NT2/D1 (cell line): ENCODE results near the gene UBE2J2.

Source experiments
- DNase-seq: peaks from one replicate; pipeline ENCODE4 v3.0.0-alpha.2; 2011; ENCODE audit warnings: low read depth, low spot score
- H3K27me3 ChIP-seq: 2 replicates; pipeline ENCODE4 v1.6.0; 2011; ENCODE audit warnings: mild to moderate bottlenecking; ENCODE audit not compliant: insufficient read length, insufficient read depth
- H3K36me3 ChIP-seq: 2 replicates; pipeline ENCODE4 v1.6.1; 2011; ENCODE audit warnings: mild to moderate bottlenecking, low read length, mixed read lengths; ENCODE audit not compliant: insufficient read depth, insufficient read length
- H3K4me1 ChIP-seq: 2 replicates; pipeline ENCODE4 v1.5.1; 2011; ENCODE audit not compliant: insufficient read depth, insufficient read length
- H3K4me3 ChIP-seq: 2 replicates; pipeline ENCODE4 v1.5.1; 2011; ENCODE audit warnings: low read depth; ENCODE audit not compliant: insufficient read length
- H3K9ac ChIP-seq: 2 replicates; pipeline ENCODE4 v1.6.0; 2011; ENCODE audit warnings: low read depth; ENCODE audit not compliant: insufficient read length
- H3K9me3 ChIP-seq: 2 replicates; pipeline ENCODE4 v1.5.1; 2011; ENCODE audit warnings: mild to moderate bottlenecking, low read length; ENCODE audit not compliant: insufficient read depth
- SUZ12 ChIP-seq: IDR thresholded peaks from 2 replicates; pipeline ENCODE4 v1.6.1; 2011; ENCODE audit not compliant: insufficient read length, insufficient read depth; ENCODE audit errors: extremely low read depth
- YY1 ChIP-seq: IDR thresholded peaks from 2 replicates; pipeline ENCODE4 v1.6.1; 2011; ENCODE audit not compliant: insufficient read length, insufficient read depth
- ZNF274 ChIP-seq: IDR thresholded peaks from 2 replicates; pipeline ENCODE4 v1.6.1; 2011; ENCODE audit warnings: mild to moderate bottlenecking, low read depth, low read length

UBE2J2 gene

GRCh38 chr1:1273209-1273511 lies 494 bp downstream of the UBE2J2 start:
- H3K36me3 ChIP-seq, result peaks cover 42% of the 10 kb centered on the region
- TF ChIP-seq ZNF274 (no peak), SUZ12 (no peak), YY1 (no peak)
- DNase-seq, result no peak
- H3K4me1 ChIP-seq, result peaks cover 7% of the 10 kb centered on the region
- peak overlapping the region; percentile 84 for H3K4me3 ChIP-seq
- peak overlapping the region; percentile 95 for H3K9ac ChIP-seq
- H3K9me3 ChIP-seq, result no peaks in the 10 kb centered on the region; the same call in 1 of the 2 replicates
- no peaks in the 10 kb centered on the region for H3K27me3 ChIP-seq

DNA sequence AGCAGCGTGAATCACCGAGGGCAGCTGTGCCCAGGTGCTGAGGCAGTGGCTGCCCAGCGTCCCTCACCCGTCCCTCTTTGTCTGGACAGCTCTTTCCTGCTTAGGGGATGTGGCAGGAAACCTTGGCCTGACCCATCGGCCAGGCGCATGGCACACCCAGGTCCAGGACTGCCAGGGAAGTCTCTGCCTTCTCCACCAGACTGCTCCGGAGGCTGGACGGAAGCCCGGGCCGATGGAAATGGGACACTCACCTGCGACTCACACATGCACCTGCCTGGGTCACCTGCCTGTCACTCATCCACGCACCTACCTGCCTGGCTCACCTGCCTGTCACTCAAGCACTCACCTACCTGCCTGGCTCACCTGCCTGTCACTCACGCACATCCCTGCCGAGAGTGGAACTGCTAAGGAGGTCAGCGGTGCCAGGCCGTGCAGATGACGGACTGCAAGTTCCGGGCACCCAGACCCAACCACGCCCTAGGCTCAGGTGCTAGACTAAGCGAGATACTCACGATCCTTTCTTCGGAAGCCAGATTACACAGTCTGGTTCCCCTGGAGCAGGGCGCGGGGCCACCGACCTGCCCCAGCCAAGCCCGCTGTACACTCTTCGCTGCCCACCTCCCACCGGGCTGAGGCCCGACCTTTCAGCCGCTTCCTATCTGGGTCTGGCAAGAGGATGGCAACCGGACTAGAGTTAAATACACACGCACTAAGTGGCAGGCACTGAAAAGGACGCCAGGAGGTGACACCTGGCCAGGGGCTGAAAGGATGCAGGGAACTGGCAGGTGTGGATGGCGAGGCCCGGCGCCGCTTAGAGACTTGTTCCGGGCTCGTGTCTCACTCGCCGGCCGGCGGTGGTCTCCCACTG lies 1.1 kb downstream of the UBE2J2 start:
- no peak for DNase-seq
- peaks cover 7% of the 10 kb centered on the region for H3K4me1 ChIP-seq
- no peak for TF ChIP-seq ZNF274
- TF ChIP-seq SUZ12, result no peak
- no peak for TF ChIP-seq YY1
- peak overlapping the region; percentile 84 for H3K4me3 ChIP-seq
- no peaks in the 10 kb centered on the region; the same call in 1 of the 2 replicates for H3K9me3 ChIP-seq
- no peaks in the 10 kb centered on the region for H3K27me3 ChIP-seq
- peak overlapping the region; percentile 95 for H3K9ac ChIP-seq
- H3K36me3 ChIP-seq, result peaks cover 48% of the 10 kb centered on the region

DNA sequence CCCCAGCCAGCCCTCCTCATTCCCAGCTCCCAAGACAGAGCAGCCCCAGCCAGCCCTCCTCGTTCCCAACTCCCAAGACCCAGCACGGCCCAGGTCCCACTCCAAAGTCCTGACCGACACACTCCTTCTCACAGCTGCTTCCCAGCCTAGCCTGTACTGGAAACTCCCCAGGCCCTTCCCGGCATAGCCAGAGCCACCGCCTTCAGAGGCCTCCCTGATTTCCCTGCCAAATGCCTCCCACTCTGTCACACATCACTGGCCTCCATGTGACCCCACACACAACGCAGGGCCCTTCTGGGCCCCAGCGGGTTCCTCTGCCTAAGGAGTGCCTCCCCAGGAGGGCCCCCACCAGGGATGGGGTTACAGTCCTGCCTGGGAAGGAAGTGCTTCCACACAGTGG lies 2.8 kb downstream of the UBE2J2 start:
- no peak overlapping the region for H3K9ac ChIP-seq
- H3K9me3 ChIP-seq, result no peaks in the 10 kb centered on the region
- H3K27me3 ChIP-seq, result no peaks in the 10 kb centered on the region
- no peak overlapping the region for H3K4me3 ChIP-seq
- peaks cover 58% of the 10 kb centered on the region for H3K36me3 ChIP-seq
- DNase-seq, result no peak
- TF ChIP-seq SUZ12 (no peak), ZNF274 (no peak), YY1 (no peak)
- H3K4me1 ChIP-seq, result peaks cover 7% of the 10 kb centered on the region

DNA sequence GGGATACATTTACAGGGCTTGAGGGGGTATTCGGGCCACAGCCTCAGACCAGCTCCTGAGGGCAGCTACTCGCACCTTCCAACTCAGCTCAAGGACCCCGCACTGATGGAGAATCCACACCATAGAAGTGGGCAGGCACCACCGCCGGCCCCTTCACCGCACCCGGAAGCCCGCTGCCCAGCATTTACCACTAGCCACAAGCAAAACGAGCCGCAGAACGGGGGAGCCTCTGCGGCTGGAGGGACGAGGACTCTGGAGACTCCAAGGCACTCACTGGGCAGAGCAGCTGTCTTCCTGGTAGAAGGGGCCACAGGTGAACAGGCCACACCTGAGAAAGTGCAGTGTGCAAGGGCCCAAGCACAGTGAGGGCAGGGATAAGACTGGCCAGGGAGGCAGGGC lies 5.4 kb downstream of the UBE2J2 start:
- H3K36me3 ChIP-seq, result peaks cover 83% of the 10 kb centered on the region
- H3K9me3 ChIP-seq, result no peaks in the 10 kb centered on the region

GRCh38 chr1:1267488-1268283 lies 6.0 kb downstream of the UBE2J2 start:
- no peak overlapping the region for H3K9ac ChIP-seq
- H3K9me3 ChIP-seq, result no peaks in the 10 kb centered on the region
- no peak for DNase-seq
- H3K4me1 ChIP-seq, result peaks cover 5% of the 10 kb centered on the region
- H3K36me3 ChIP-seq, result peaks cover 86% of the 10 kb centered on the region
- H3K27me3 ChIP-seq, result no peaks in the 10 kb centered on the region
- H3K4me3 ChIP-seq, result no peak overlapping the region
- no peak for TF ChIP-seq ZNF274
- no peak for TF ChIP-seq SUZ12
- no peak for TF ChIP-seq YY1

More for the DNA sequence above, 5.4 kb downstream of the UBE2J2 start:
- TF ChIP-seq YY1 (no peak), SUZ12 (no peak), ZNF274 (no peak)
- no peak for DNase-seq
- Histone ChIP-seq H3K9ac (no peak overlapping the region), H3K4me1 (peaks cover 7% of the 10 kb centered on the region), H3K27me3 (no peaks in the 10 kb centered on the region), H3K4me3 (no peak overlapping the region)

DNA sequence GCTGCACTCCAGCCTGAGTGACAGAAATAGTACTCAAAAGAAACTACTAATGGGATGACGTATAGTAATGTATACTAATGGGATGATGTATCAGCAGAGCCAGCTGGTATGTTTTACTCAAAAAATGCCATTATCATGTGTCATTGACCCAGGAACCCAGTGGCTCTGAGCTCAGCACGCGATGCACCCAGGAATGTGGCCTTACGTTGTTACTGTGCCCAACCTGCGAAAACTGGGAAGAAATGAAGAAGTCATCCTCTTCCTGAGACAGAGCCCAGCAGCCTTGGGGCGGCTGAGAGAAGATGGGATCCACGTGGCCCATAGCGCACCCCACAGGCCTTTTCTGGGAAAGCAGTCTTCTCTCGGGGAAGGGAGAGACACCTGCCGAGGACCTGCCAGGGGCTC lies 8.8 kb downstream of the UBE2J2 start:
- Histone ChIP-seq H3K9me3 (no peaks in the 10 kb centered on the region), H3K27me3 (no peaks in the 10 kb centered on the region), H3K9ac (no peak overlapping the region), H3K36me3 (peaks cover 89% of the 10 kb centered on the region), H3K4me1 (no peaks in the 10 kb centered on the region), H3K4me3 (no peak overlapping the region)
- TF ChIP-seq SUZ12 (no peak), YY1 (no peak), ZNF274 (no peak)
- no peak for DNase-seq

DNA sequence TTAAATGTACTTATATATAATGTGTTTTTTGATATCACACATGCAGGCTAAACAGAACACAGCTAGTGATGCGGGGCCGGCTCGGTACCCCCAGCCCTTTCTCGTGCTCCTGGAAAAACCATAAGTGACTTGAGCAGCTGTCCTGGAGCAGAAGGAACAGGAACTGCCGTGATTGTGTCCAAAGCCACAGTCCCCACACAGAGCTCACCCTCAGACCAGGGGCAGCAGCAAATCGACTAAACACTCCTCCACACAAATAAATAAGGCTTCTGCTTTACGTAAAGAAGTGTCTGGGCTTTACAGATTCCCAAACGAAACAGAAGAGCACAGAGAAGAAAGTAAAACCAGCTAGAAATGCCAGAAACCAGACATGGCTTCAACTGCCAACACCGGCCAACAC lies 9.6 kb downstream of the UBE2J2 start:
- no peaks in the 10 kb centered on the region for H3K27me3 ChIP-seq
- H3K4me3 ChIP-seq, result no peak overlapping the region
- TF ChIP-seq SUZ12 (no peak), YY1 (no peak), ZNF274 (no peak)
- H3K36me3 ChIP-seq, result peaks cover 89% of the 10 kb centered on the region
- no peaks in the 10 kb centered on the region for H3K9me3 ChIP-seq
- H3K4me1 ChIP-seq, result peaks cover 3% of the 10 kb centered on the region
- H3K9ac ChIP-seq, result no peak overlapping the region
- no peak for DNase-seq
